GM23338 (cell line): Measurements from ENCODE around the gene KCNJ6. TPM values are rescaled to one million over a fixed set of nuclear protein-coding genes. Genes with fewer than 3 reads are reported as not detected.

Experiments
- ATAC-seq: fragments of 200-7000 bp; cut with Tn5 transposase; 3 replicates; pipeline ENCODE4 v1.9.1; 2020
- DNase-seq: peaks from one replicate; pipeline ENCODE4 v3.0.0-alpha.2; 2015; ENCODE audit warnings: low spot score
- H2AFZ ChIP-seq: fragments of 200-600 bp; sonication (generic); 2 replicates; pipeline ENCODE4 v1.8.0; 2016; ENCODE audit warnings: antibody characterized with exemption, mild to moderate bottlenecking, moderate library complexity
- H3F3A ChIP-seq: fragments of 200-600 bp; sonication (generic); replicated peaks from 2 replicates; pipeline ENCODE4 v1.8.0; 2017; ENCODE audit warnings: antibody characterized with exemption, mixed run types, low read depth
- H3K27ac ChIP-seq: fragments of 200-600 bp; sonication (generic); 2 replicates; pipeline ENCODE4 v1.6.1; 2016; ENCODE audit warnings: low read depth
- H3K27me3 ChIP-seq: fragments of 200-600 bp; sonication (generic); 2 replicates; pipeline ENCODE4 v1.8.0; 2016; ENCODE audit warnings: mild to moderate bottlenecking, mixed run types, moderate library complexity; ENCODE audit not compliant: insufficient read depth
- H3K36me3 ChIP-seq: fragments of 200-600 bp; sonication (generic); 2 replicates; pipeline ENCODE4 v1.8.0; 2016; ENCODE audit warnings: mild to moderate bottlenecking; ENCODE audit not compliant: insufficient read depth
- H3K4me1 ChIP-seq: fragments of 200-600 bp; sonication (generic); 2 replicates; pipeline ENCODE4 v1.8.0; 2016; ENCODE audit warnings: mild to moderate bottlenecking, moderate library complexity; ENCODE audit not compliant: insufficient read depth
- H3K4me2 ChIP-seq: fragments of 200-600 bp; sonication (generic); 2 replicates; pipeline ENCODE4 v1.7.1; 2017; ENCODE audit warnings: mixed run types
- H3K4me3 ChIP-seq: fragments of 200-600 bp; sonication (generic); 2 replicates; pipeline ENCODE4 v1.6.1; 2016; ENCODE audit warnings: mixed run types
- H3K79me2 ChIP-seq: fragments of 200-600 bp; sonication (generic); replicated peaks from 2 replicates; pipeline ENCODE4 v1.8.0; 2017; ENCODE audit warnings: mild to moderate bottlenecking; ENCODE audit not compliant: insufficient read depth
- H3K9me2 ChIP-seq: fragments of 200-600 bp; sonication (generic); 2 replicates; pipeline ENCODE4 v1.8.0; 2017; ENCODE audit not compliant: insufficient read depth
- H4K20me1 ChIP-seq: fragments of 200-600 bp; sonication (generic); replicated peaks from 2 replicates; pipeline ENCODE4 v1.8.0; 2017; ENCODE audit warnings: mild to moderate bottlenecking; ENCODE audit not compliant: insufficient read depth
- H3K27ac Mint-ChIP-seq: 2 replicates; pipeline ENCODE4 v1.8.0; 2020; ENCODE audit warnings: inconsistent platforms, mild to moderate bottlenecking, moderate library complexity, mixed read lengths
- H3K27me3 Mint-ChIP-seq: 3 replicates; pipeline ENCODE4 v1.8.0; 2022; ENCODE audit warnings: low read depth, mild to moderate bottlenecking, moderate library complexity, mixed read lengths, inconsistent platforms; ENCODE audit not compliant: insufficient read depth, poor library complexity
- H3K36me3 Mint-ChIP-seq: 3 replicates; pipeline ENCODE4 v1.8.0; 2021; ENCODE audit warnings: low read depth, mild to moderate bottlenecking, inconsistent platforms, moderate library complexity, mixed read lengths
- H3K4me1 Mint-ChIP-seq: 3 replicates; pipeline ENCODE4 v1.8.0; 2020; ENCODE audit warnings: mild to moderate bottlenecking, inconsistent platforms, mixed read lengths
- H3K4me3 Mint-ChIP-seq: 3 replicates; pipeline ENCODE4 v1.8.0; 2021; ENCODE audit warnings: moderate library complexity, mild to moderate bottlenecking, inconsistent platforms, mixed read lengths
- H3K9me3 Mint-ChIP-seq: 3 replicates; pipeline ENCODE4 v1.8.0; 2020; ENCODE audit warnings: moderate library complexity, mild to moderate bottlenecking, inconsistent platforms, mixed read lengths
- EZH2phosphoT487 ChIP-seq: fragments of 200-600 bp; sonication (generic); IDR thresholded peaks from one replicate; pipeline ENCODE4 v1.8.1; 2018; ENCODE audit warnings: antibody characterized with exemption; ENCODE audit not compliant: unreplicated experiment
- JUNB ChIP-seq: IDR thresholded peaks from one replicate; pipeline ENCODE4 v1.6.1; 2016; ENCODE audit warnings: antibody characterized with exemption; ENCODE audit not compliant: unreplicated experiment
- POLR2AphosphoS5 ChIP-seq: IDR thresholded peaks from 2 replicates; pipeline ENCODE4 v1.6.1; 2016; ENCODE audit warnings: antibody characterized with exemption, low read depth
- STAT1 ChIP-seq: IDR thresholded peaks from one replicate; pipeline ENCODE4 v1.6.1; 2016; ENCODE audit warnings: antibody characterized with exemption; ENCODE audit not compliant: unreplicated experiment
- ZNF331 ChIP-seq: fragments of 250-450 bp; sonication (Bioruptor Pico); IDR thresholded peaks from 2 replicates; pipeline ENCODE4 v1.5.0; 2020; ENCODE audit warnings: low read depth, mild to moderate bottlenecking, moderate library complexity
- polyA plus RNA-seq: library from polyadenylated mRNA; unstranded; fragments of >200 nt; fragmentation: Nextera tagmentation; extraction: Ambion mirVana; gene quantifications from 2 replicates; pipeline ENCODE4 v1.2.1, GENCODE V29; 2016
- total RNA-seq: library from RNA; depleted of rRNA; stranded (reverse); fragments of >200 nt; shearing (Covaris generic); gene quantifications from 2 replicates; pipeline ENCODE4 v1.2.3, GENCODE V29; 2014
- TF ChIP-seq, protein P1 (sequence below), 2 experiments: fragments of 200-600 bp in 1 of 2; sonication (generic) in 1 of 2; conservative IDR thresholded peaks; 2 replicates each; pipeline versions ENCODE4 v1.5.1 to v1.6.1; 2016 to 2017; ENCODE audit warnings: antibody characterized with exemption in 2 of 2, low read depth in 2 of 2, mild to moderate bottlenecking in 2 of 2, moderate library complexity in 1 of 2
- TF ChIP-seq, protein P2 (sequence below): IDR thresholded peaks from one replicate; pipeline ENCODE4 v1.6.1; 2018; ENCODE audit warnings: antibody characterized with exemption; ENCODE audit not compliant: unreplicated experiment
- TF ChIP-seq, protein P3 (sequence below): IDR thresholded peaks from 2 replicates; pipeline ENCODE4 v1.6.1; 2016; ENCODE audit warnings: antibody characterized with exemption

Gene KCNJ6
- total and polyA plus RNA-seq, 2 experiments from 2014 or later: 0.48 to 0.52 TPM

DNA sequence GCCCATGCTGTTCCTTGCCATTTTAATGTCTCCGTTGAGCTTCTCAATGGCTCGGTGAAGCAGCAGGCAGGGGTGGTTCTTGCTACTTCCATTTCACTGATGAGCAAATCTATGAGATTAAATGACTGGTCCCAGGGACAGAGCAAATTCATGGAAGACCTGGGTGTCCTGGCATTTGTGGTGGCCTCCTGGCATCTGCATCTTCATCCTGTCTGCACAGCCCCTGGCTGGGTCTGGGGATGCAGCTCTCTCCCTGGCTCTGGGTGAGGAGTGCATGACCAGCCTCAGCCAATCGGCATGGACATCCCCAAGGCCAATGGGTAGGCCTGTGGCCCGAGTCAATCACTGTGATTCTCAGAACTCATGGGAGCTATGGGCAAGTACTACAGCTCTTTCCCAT, 261.7 kb downstream of the KCNJ6 start (continued):
- TF ChIP-seq, protein P1, sequence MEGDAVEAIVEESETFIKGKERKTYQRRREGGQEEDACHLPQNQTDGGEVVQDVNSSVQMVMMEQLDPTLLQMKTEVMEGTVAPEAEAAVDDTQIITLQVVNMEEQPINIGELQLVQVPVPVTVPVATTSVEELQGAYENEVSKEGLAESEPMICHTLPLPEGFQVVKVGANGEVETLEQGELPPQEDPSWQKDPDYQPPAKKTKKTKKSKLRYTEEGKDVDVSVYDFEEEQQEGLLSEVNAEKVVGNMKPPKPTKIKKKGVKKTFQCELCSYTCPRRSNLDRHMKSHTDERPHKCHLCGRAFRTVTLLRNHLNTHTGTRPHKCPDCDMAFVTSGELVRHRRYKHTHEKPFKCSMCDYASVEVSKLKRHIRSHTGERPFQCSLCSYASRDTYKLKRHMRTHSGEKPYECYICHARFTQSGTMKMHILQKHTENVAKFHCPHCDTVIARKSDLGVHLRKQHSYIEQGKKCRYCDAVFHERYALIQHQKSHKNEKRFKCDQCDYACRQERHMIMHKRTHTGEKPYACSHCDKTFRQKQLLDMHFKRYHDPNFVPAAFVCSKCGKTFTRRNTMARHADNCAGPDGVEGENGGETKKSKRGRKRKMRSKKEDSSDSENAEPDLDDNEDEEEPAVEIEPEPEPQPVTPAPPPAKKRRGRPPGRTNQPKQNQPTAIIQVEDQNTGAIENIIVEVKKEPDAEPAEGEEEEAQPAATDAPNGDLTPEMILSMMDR (conservative IDR thresholded peaks at IDR 0.05; ENCODE audit: low read depth in 2 of 2): no peak
- TF ChIP-seq EZH2phosphoT487 (no peak), JUNB (no peak)
- TF ChIP-seq, protein P2, sequence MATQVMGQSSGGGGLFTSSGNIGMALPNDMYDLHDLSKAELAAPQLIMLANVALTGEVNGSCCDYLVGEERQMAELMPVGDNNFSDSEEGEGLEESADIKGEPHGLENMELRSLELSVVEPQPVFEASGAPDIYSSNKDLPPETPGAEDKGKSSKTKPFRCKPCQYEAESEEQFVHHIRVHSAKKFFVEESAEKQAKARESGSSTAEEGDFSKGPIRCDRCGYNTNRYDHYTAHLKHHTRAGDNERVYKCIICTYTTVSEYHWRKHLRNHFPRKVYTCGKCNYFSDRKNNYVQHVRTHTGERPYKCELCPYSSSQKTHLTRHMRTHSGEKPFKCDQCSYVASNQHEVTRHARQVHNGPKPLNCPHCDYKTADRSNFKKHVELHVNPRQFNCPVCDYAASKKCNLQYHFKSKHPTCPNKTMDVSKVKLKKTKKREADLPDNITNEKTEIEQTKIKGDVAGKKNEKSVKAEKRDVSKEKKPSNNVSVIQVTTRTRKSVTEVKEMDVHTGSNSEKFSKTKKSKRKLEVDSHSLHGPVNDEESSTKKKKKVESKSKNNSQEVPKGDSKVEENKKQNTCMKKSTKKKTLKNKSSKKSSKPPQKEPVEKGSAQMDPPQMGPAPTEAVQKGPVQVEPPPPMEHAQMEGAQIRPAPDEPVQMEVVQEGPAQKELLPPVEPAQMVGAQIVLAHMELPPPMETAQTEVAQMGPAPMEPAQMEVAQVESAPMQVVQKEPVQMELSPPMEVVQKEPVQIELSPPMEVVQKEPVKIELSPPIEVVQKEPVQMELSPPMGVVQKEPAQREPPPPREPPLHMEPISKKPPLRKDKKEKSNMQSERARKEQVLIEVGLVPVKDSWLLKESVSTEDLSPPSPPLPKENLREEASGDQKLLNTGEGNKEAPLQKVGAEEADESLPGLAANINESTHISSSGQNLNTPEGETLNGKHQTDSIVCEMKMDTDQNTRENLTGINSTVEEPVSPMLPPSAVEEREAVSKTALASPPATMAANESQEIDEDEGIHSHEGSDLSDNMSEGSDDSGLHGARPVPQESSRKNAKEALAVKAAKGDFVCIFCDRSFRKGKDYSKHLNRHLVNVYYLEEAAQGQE: no peak

DNA sequence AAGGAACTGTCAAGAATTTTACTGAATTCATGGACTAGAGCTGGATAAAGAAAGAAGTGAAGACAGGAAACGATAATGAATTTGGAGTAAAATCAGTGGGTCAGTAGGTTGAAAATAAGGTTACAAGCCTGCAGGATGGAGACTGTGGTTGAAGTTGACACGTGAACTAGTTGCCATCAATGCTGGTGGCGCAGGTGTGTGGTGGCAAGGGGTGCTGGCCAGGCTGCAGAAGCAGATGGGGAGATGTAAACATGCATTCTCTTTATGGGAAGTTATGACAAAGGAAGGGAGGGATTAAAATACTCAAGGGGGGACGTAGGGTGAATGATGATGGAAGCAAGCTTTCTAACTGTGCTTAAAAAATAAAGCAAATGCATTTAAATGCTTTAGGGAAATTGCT, 263.1 kb downstream of the KCNJ6 start:
- Histone ChIP-seq H3F3A (no peaks in the 10 kb centered on the region), H3K27me3 (no peaks in the 10 kb centered on the region), H3K36me3 (no peaks in the 10 kb centered on the region), H3K4me2 (no peak overlapping the region), H4K20me1 (no peaks in the 10 kb centered on the region), H3K9me2 (peaks cover 27% of the 10 kb centered on the region), H3K27ac (no peak overlapping the region), H3K4me3 (no peak overlapping the region), H2AFZ (no peak overlapping the region), H3K79me2 (no peaks in the 10 kb centered on the region), H3K4me1 (no peaks in the 10 kb centered on the region)
- Mint-ChIP-seq H3K4me3 (no peak overlapping the region), H3K36me3 (no peaks in the 10 kb centered on the region), H3K4me1 (peaks cover 4% of the 10 kb centered on the region; the same call in 1 of the 3 replicates), H3K27me3 (no peaks in the 10 kb centered on the region), H3K27ac (no peak overlapping the region), H3K9me3 (no peaks in the 10 kb centered on the region)
- DNase-seq (no peak), ATAC-seq (no peak)
- TF ChIP-seq POLR2AphosphoS5: no peak
- TF ChIP-seq STAT1: no peak
- TF ChIP-seq, protein P3, sequence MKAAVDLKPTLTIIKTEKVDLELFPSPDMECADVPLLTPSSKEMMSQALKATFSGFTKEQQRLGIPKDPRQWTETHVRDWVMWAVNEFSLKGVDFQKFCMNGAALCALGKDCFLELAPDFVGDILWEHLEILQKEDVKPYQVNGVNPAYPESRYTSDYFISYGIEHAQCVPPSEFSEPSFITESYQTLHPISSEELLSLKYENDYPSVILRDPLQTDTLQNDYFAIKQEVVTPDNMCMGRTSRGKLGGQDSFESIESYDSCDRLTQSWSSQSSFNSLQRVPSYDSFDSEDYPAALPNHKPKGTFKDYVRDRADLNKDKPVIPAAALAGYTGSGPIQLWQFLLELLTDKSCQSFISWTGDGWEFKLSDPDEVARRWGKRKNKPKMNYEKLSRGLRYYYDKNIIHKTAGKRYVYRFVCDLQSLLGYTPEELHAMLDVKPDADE: no peak
- no peak for TF ChIP-seq ZNF331 (CRISPR knock-in tag)
- no peak for TF ChIP-seq EZH2phosphoT487
